EL (cell line): ENCODE measurements around the gene TPD52L3.

Experiments
- DNase-seq: peaks from one replicate; pipeline ENCODE4 v3.0.0-alpha.2; 2016

The TPD52L3 gene

DNA sequence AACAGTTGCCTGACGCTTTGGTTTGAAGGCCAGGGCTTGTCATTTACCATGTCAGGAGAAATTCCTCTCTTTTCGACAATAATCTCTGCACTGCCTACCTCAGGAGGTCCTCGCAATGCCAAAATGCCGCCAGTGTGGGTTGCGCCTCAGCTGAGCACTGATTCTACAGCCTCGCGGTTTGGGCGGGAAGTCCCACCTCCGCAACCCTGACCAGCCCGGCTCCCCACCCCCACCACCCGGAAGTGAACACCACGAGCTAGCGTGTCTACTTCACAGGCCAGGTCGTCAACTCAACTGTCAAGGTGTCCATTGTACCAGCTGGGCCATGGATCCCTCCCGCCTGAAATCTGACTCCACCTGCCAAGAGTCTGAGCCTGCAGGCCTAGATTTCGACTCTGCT lies at the start of gene TPD52L3:
Gene TPD52L3 (plus strand): TSS at position 273 of the 400 bp plus-strand sequence. CDS start 221 bp downstream, outside the sequence.
- DNase-seq, result no peak

- no peak for DNase-seq
Observed at GRCh38 chr9:6301858-6302257, 26.3 kb upstream of the TPD52L3 start.

DNA sequence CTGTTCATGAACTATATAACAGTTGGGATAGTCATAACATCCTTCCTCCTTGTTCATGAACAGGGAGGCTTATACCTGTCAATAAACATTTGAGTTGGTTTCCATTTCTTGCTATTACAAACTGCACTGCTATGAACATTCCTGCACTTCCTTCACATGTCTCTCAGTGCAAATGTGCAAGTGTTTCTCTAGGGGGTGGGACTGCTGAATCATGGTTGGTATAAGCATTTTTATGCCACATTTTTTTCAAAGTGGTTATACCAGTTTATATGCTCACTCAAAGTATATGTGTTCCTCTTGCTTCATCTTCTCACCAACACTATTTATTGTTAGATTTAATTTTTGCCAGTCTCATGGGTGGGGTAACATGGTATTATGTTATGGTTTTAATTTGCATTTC lies 25.8 kb upstream of the TPD52L3 start:
- DNase-seq, result no peak

DNA sequence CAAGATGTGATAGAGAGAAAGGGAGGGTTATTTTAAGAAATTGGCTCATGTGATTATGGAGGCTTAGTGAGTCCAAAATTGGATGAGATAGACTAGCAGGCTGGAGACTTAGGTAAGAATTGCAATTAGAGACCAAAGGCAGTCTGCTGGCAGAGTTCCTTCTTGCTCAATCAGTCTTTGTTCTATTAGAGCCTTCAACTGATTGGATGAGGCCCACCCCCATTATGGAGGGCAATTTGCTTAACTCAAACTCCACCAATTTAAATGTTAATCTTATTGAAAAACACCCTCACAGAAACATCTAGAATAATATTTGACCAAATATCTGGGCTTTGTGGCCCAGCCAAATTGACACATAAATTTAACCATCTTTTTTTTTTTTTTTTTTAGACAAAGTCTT lies 23.9 kb upstream of the TPD52L3 start:
- no peak for DNase-seq

DNA sequence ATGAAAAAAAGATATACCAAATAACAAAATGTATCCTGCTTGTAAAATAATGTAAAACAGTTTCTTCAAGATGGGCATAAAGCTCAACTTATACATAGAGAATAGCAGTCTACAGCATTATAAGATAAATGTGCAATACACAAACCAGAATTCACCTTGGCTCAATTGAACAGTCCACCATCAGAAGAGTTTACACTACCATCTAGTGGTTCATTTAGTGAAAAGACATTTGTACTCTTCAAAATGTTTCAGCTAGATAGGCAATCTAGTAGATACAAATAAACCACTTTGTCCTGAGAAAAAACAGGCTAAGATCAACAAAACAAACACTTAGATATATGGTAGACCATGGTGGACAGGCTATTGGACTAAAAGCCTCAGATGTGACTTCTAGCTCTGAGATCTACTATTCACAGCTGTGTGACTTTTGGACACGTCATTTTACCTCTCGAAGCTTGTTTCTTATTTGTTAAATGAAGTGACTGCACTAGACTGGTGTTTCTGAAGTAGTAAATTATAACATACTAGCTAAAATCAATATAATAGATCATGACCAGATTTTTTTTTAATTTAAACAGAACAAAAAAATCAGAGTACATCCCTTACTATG lies 22.1 kb upstream of the TPD52L3 start:
- peak; percentile 23 for DNase-seq

DNA sequence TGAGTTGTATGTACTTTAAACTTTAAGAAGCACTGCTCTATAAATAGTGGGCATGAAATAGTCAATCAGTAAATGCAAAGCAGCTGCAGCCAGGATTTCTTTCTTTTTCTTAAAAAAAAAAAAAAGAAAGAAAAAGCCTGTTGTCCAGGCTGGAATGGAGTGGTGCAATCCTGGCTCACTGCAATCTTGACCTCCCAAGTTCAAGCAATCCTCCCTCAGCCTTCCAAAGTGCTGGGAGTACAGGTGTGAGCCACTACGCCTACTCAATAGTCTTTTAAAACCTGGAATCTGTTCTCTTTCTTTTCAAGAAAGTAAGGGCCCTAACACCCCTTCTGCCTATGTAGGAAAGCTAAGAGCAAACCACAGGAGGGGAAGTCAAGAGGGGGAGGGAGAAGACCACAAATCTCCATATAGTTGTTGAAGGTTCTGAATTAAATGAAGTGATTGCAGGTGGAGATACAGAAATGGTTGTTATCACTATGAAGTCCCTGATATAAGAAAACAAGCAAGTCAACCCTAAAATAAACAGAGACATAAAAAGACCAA lies 20.6 kb upstream of the TPD52L3 start:
- DNase-seq, result no peak

GRCh38 chr9:6330958-6331634 lies 2.9 kb downstream of the TPD52L3 start:
- DNase-seq, result no peak

DNA sequence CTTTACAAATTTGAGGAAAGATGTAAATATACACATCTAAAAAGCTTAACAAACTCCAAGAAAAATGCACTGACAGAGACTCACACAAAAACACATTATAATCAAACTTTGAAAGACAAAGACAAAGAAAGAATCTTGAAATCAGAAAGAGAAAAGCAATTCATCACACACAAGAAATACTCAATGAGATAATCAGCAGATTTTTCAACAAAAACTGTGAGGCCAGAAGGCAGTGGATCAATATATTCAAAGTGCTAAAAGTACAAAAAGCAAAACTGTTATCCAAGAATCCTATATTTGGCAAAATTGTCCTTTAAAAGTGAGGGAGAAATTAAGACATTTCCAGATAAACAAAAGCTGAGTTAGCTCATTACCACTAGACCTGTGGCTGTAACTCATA lies 6.1 kb downstream of the TPD52L3 start:
- no peak for DNase-seq

- DNase-seq, result no peak
Observed at GRCh38 chr9:6348766-6349165, 20.6 kb downstream of the TPD52L3 start.

GRCh38 chr9:6351737-6352136 lies 23.6 kb downstream of the TPD52L3 start:
- DNase-seq, result no peak

DNA sequence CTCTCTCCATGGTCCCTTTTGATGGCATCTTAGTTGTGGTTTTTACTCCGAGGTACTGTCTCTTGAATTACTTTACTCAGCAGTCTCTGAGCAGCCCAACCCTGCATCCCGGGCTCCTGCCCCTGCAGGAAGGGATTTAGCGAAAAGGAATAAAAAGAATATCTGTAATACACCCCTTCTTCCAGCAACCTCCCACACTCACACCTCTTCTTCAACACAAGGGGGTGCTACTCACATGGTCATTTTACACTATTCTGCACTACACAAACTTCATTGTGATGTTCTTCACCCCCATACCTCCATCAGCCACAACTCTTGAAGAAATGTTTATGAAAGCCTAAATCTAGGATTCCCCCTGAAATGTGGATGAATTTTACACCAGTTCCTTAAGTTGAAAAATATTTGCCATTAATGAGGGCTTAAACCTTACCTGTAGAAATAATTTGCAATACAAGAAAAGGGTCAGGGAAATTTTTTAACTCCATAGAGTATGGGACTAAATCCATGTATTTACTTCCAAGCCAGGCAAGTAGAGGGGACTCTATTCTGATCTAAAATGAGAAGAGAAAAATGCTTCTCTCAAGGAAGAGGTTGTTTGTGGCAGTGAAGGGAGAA lies 26.0 kb downstream of the TPD52L3 start:
- peak; percentile 67 for DNase-seq

GRCh38 chr9:6355728-6356127 lies 27.6 kb downstream of the TPD52L3 start:
- peak; percentile 41 for DNase-seq

DNA sequence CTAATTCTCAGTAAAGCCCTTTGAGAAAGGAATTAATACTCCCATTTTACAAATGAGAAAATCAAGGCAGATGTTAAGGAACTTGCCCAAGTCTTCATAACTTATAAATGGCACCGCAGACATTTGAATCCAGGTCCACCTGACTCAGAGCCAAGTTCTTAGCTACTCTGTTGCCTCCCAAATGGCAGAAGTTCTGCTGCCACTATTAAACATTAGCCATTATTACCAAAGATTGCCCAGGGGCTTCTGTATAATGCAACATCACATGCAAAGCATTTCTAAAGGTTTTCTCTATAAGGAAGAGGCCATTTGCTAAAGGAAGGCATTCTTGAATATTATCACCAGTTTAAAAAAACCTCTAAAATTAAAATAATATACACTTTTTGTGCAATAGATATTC lies 28.3 kb downstream of the TPD52L3 start:
- DNase-seq, result peak; percentile 10

DNA sequence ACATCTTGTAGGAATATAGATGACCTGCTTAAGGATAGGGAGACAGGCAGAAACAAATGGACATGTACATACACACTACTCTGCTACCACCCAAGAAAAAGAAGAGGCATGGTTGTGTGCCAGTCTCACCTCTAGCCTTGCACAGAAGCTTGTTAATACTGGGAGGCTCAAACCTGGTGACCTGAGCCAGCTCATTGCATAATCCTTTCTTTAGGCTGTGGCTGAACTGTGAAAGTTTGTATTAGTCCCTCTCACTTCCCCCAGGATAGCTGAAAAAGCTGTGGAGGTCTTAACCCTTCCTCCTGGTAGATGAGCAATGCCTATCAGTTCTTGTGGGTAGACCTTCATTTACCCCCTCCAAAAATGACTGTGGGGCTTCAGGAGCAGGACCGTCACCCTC lies 28.7 kb downstream of the TPD52L3 start:
- DNase-seq, result no peak

- DNase-seq, result no peak
Observed at GRCh38 chr9:6367128-6367890, 39.1 kb downstream of the TPD52L3 start.

GRCh38 chr9:6368831-6369230 lies 40.7 kb downstream of the TPD52L3 start:
- DNase-seq, result no peak
